Measurements from ENCODE around the gene KLK3.
A peak's percentile ranks its signal among the peaks of the same experiment; 100 is the strongest.

KLK3 gene

GRCh38 chr19:50819636-50820035, 35.1 kb upstream of the KLK3 start:
- Histone ChIP-seq H3K27ac (no peak overlapping the region), H3K9ac (ENCODE audit: insufficient read length) (no peak overlapping the region)
- TF ChIP-seq FOXP2 (optimal IDR thresholded peaks at IDR 0.05; ENCODE audit: control extremely low read depth, extremely low read length, insufficient read depth): no peak

GRCh38 chr19:50820086-50820485, 34.6 kb upstream of the KLK3 start:
- H3K27ac ChIP-seq: no peak overlapping the region
- H3K9ac ChIP-seq (ENCODE audit: insufficient read length): no peak overlapping the region
- no peak for DNase-seq (ENCODE audit: low read depth, low spot score)
- H3K4me3 ChIP-seq: no peak overlapping the region
- TF ChIP-seq EZH2 (IDR thresholded peaks at IDR 0.05): no peak
- no peak for TF ChIP-seq FOXP2 (optimal IDR thresholded peaks at IDR 0.05; ENCODE audit: control extremely low read depth, extremely low read length, insufficient read depth)
- TF ChIP-seq POLR2AphosphoS5 (IDR thresholded peaks at IDR 0.05; ENCODE audit: borderline replicate concordance, low read depth, low read length): no peak
- no peaks in the 10 kb centered on the region for H3K36me3 ChIP-seq (ENCODE audit: insufficient read depth, low read length)
- no peaks in the 10 kb centered on the region for H3K9me3 ChIP-seq (ENCODE audit: low read depth, low read length)

More at GRCh38 chr19:50819636-50820035, 35.1 kb upstream of the KLK3 start:
- Histone ChIP-seq H3K4me3 (no peak overlapping the region), H3K36me3 (ENCODE audit: insufficient read depth, low read length) (no peaks in the 10 kb centered on the region), H3K9me3 (ENCODE audit: low read depth, low read length) (no peaks in the 10 kb centered on the region)
- no peak for DNase-seq (ENCODE audit: low read depth, low spot score)

- H3K9ac ChIP-seq (ENCODE audit: insufficient read length): no peak overlapping the region
- TF ChIP-seq FOXP2 (optimal IDR thresholded peaks at IDR 0.05; ENCODE audit: control extremely low read depth, extremely low read length, insufficient read depth) (no peak), POLR2AphosphoS5 (IDR thresholded peaks at IDR 0.05; ENCODE audit: borderline replicate concordance, low read depth, low read length) (no peak), EZH2 (IDR thresholded peaks at IDR 0.05) (no peak)
- no peaks in the 10 kb centered on the region for H3K36me3 ChIP-seq (ENCODE audit: insufficient read depth, low read length)
- no peak for DNase-seq (ENCODE audit: low read depth, low spot score)
- H3K27ac ChIP-seq: no peak overlapping the region
- H3K9me3 ChIP-seq (ENCODE audit: low read depth, low read length): no peaks in the 10 kb centered on the region
- H3K4me3 ChIP-seq: peak overlapping the region; percentile 35; the same call in 1 of the 2 replicates
These were observed 34.0 kb upstream of the KLK3 start for GRCh38 chr19:50820549-50821247.

- H3K4me3 ChIP-seq: 0 out of 2 replicates have a peak overlapping the region, but pooled peaks have one; percentile 24
- no peaks in the 10 kb centered on the region for H3K36me3 ChIP-seq (ENCODE audit: insufficient read depth, low read length)
- no peak for DNase-seq (ENCODE audit: low read depth, low spot score)
- H3K9me3 ChIP-seq (ENCODE audit: low read depth, low read length): no peaks in the 10 kb centered on the region
- no peak overlapping the region for H3K9ac ChIP-seq (ENCODE audit: insufficient read length)
- TF ChIP-seq FOXP2 (optimal IDR thresholded peaks at IDR 0.05; ENCODE audit: control extremely low read depth, extremely low read length, insufficient read depth) (no peak), POLR2AphosphoS5 (IDR thresholded peaks at IDR 0.05; ENCODE audit: borderline replicate concordance, low read depth, low read length) (no peak), EZH2 (IDR thresholded peaks at IDR 0.05) (no peak)
- no peak overlapping the region for H3K27ac ChIP-seq
These were observed 33.5 kb upstream of the KLK3 start for GRCh38 chr19:50821248-50821612.

DNA sequence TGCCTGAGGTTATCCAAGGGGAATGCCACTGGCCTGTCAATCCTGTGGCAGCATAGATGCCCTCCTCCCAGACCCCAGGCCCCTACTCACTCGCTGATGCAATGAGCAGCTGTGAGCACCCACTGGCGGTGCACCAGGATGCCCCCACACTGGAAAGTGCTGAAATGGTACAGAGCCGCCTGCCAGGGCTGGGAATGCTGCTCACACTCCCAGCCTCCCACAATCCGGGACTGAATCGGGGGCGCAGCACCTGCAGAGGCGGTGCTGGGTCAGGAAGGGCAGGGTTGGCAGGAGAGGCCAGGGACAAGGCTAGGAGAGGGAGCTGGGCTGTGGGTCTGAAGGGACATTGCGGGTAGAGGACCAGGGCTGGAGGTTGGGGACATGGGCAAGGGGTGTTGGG, 33.1 kb upstream of the KLK3 start:
- H3K36me3 ChIP-seq (ENCODE audit: insufficient read depth, low read length): no peaks in the 10 kb centered on the region
- H3K9ac ChIP-seq (ENCODE audit: insufficient read length): no peak overlapping the region
- no peak overlapping the region for H3K4me3 ChIP-seq
- H3K27ac ChIP-seq: no peak overlapping the region
- no peak for TF ChIP-seq POLR2AphosphoS5 (IDR thresholded peaks at IDR 0.05; ENCODE audit: borderline replicate concordance, low read depth, low read length)
- no peak for TF ChIP-seq FOXP2 (optimal IDR thresholded peaks at IDR 0.05; ENCODE audit: control extremely low read depth, extremely low read length, insufficient read depth)
- DNase-seq (ENCODE audit: low read depth, low spot score): no peak
- H3K9me3 ChIP-seq (ENCODE audit: low read depth, low read length): no peaks in the 10 kb centered on the region

DNA sequence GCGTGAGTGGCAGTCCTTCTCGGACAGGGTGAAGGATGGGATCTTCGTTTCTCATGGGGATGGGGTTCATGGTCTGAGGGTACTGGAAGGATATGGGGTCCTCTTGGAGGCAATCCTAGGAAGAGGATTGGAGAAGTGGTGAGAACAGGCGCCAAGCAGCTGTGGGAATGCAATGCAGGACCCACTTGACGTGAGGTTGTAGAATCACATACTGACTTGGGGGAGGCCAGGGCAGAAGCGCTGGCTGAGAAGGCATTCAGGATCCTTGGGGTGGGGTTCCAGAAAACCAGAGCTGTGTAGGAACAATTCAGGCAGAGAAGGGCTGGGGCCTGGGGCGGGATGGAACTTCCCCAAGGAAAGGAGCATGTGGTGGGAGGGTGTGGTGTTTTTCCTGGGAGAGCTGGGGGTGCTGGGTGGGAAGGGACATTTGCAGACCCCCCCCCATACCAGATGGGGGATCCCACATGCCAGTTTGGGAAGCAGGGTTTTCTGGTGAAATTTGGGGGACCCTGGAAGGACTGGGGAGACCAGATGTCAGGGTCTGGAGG, 32.0 kb upstream of the KLK3 start:
- Histone ChIP-seq H3K27ac (no peak overlapping the region), H3K9me3 (ENCODE audit: low read depth, low read length) (no peaks in the 10 kb centered on the region), H3K36me3 (ENCODE audit: insufficient read depth, low read length) (no peaks in the 10 kb centered on the region), H3K4me3 (no peak overlapping the region), H3K9ac (ENCODE audit: insufficient read length) (no peak overlapping the region)
- TF ChIP-seq EZH2 (IDR thresholded peaks at IDR 0.05): no peak
- TF ChIP-seq FOXP2 (optimal IDR thresholded peaks at IDR 0.05; ENCODE audit: control extremely low read depth, extremely low read length, insufficient read depth): no peak
- no peak for DNase-seq (ENCODE audit: low read depth, low spot score)

- no peak within 1 kb of the TSS for H3K4me3 ChIP-seq
- H3K27ac ChIP-seq: no peak within 1 kb of the TSS
- no peak for DNase-seq (ENCODE audit: low read depth, low spot score)
- no peak within 1 kb of the TSS for H3K9ac ChIP-seq (ENCODE audit: insufficient read length)
- no peaks in the 10 kb centered on the region for H3K36me3 ChIP-seq (ENCODE audit: insufficient read depth, low read length)
- TF ChIP-seq EZH2 (IDR thresholded peaks at IDR 0.05) (no peak), FOXP2 (optimal IDR thresholded peaks at IDR 0.05; ENCODE audit: control extremely low read depth, extremely low read length, insufficient read depth) (no peak), POLR2AphosphoS5 (IDR thresholded peaks at IDR 0.05; ENCODE audit: borderline replicate concordance, low read depth, low read length) (no peak)
- H3K9me3 ChIP-seq (ENCODE audit: low read depth, low read length): no peaks in the 10 kb centered on the region
These were observed 31.2 kb upstream of the KLK3 start, which contains the start of gene KLK1 for GRCh38 chr19:50823389-50824042. Gene KLK1 (minus strand): TSS chr19:50823787. CDS start chr19:50823748, 39 bp downstream.

GRCh38 chr19:50826492-50827240, 28.0 kb upstream of the KLK3 start:
- Histone ChIP-seq H3K36me3 (ENCODE audit: insufficient read depth, low read length) (no peaks in the 10 kb centered on the region), H3K9ac (ENCODE audit: insufficient read length) (no peak overlapping the region), H3K9me3 (ENCODE audit: low read depth, low read length) (no peaks in the 10 kb centered on the region), H3K4me3 (no peak overlapping the region), H3K27ac (no peak overlapping the region)
- no peak for DNase-seq (ENCODE audit: low read depth, low spot score)
- no peak for TF ChIP-seq FOXP2 (optimal IDR thresholded peaks at IDR 0.05; ENCODE audit: control extremely low read depth, extremely low read length, insufficient read depth)
- no peak for TF ChIP-seq POLR2AphosphoS5 (IDR thresholded peaks at IDR 0.05; ENCODE audit: borderline replicate concordance, low read depth, low read length)
